Activated CD4-positive, alpha-beta memory T cell treated with anti-CD3 and anti-CD28 coated beads for 36 hours (primary cell): ENCODE measurements around the gene ANKRD26. TPM values are rescaled to one million over a fixed set of nuclear protein-coding genes. Genes with fewer than 3 reads are reported as not detected.
A peak's percentile ranks its signal among the peaks of the same experiment; 100 is the strongest.

ENCODE experiments used
- CTCF ChIA-PET: fragments of 350-600 bp; sonication (Branson Sonifier 250); formaldehyde crosslinking; loops from one replicate; lab custom pipeline; 2021; ENCODE audit warnings: antibody characterized with exemption, inconsistent platforms; lab: Charles Lee
- POLR2A ChIA-PET: fragments of 350-600 bp; sonication (Branson Sonifier 250); formaldehyde crosslinking; loops from one replicate; lab custom pipeline; 2021; ENCODE audit warnings: antibody characterized with exemption; lab: Charles Lee
- DNase-seq: peaks from one replicate; pipeline ENCODE4 v3.0.0-alpha.2; 2020
- H3K27ac Mint-ChIP-seq: one replicate; pipeline ENCODE4 v1.8.0; 2021; ENCODE audit warnings: mixed read lengths
- H3K27me3 Mint-ChIP-seq: one replicate; pipeline ENCODE4 v1.8.0; 2021; ENCODE audit warnings: mixed read lengths
- H3K36me3 Mint-ChIP-seq: one replicate; pipeline ENCODE4 v1.8.0; 2021; ENCODE audit warnings: mixed read lengths
- H3K4me1 Mint-ChIP-seq: one replicate; pipeline ENCODE4 v1.8.0; 2021; ENCODE audit warnings: low read depth, mixed read lengths
- H3K4me3 Mint-ChIP-seq: one replicate; pipeline ENCODE4 v1.8.0; 2021; ENCODE audit warnings: mild to moderate bottlenecking, mixed read lengths
- H3K9me3 Mint-ChIP-seq: one replicate; pipeline ENCODE4 v1.8.0; 2021; ENCODE audit warnings: mixed read lengths
- intact Hi-C: fragments of 100-400 bp; cut with micrococcal nuclease; formaldehyde crosslinking; loops from one replicate; pipeline ENCODE4 v1.15.1; 2023
- total RNA-seq, 2 experiments: library from RNA; stranded (reverse); gene quantifications; one replicate each; pipeline ENCODE4 v1.2.3, GENCODE V29; 2021

ANKRD26 gene
- 1 to 10 TPM; 6.7 to 7.1 TPM for total RNA-seq

DNA sequence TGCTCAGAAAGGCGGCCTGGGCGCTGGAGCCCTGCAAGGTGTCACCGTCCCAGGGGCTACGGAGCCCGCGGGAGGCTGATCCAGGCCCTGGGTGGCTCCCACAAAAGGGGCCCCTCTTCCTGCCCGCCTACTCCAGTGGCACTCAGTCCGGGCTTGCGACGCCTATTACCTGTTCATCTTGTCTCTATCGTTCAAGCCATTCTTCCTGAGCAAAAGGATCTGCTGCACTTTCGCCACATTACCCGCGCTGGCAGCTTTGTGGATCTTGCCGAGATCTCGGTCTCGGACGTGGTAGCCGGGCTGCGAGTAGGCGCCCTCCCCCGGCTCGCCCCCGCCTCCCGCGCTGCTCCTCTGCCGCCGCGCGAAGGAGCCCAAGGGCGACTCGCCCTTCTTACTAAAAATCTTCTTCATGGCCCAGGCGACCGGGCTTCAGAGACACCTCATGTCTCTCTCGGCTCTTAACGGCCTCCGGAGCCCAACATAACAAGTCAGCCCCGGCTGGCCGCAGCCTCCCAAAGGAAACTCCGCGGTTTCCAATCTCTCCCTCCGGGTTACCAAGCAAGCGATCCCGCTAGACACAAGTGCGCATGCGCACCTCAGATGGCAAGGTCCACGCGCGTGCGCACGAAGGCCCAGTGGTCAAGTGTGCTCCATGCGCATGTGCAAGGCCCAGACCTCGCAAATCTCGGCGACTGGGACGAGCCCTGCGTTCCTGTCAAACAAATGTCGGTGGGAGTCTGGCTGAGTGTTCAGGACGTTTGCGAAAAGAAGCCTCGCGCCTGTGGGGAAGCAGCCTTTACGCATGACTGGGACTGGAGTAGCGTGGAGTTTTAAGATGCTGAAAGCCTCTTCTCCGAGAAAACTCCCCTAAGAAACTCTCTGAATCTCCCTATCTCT lies at the start of gene ANKRD26:
TSS of gene ANKRD26 (minus strand) at position 579 of the 897 bp plus-strand sequence. CDS start at position 411, 168 bp downstream.
- Mint-ChIP-seq H3K27me3 (peaks cover 2% of the 10 kb centered on the region), H3K4me1 (peaks cover 40% of the 10 kb centered on the region), H3K4me3 (peak within 1 kb of the TSS; percentile 85), H3K27ac (peak within 1 kb of the TSS; percentile 95), H3K36me3 (peaks cover 3% of the 10 kb centered on the region), H3K9me3 (peaks cover 2% of the 10 kb centered on the region)
- ChIA-PET CTCF (interaction anchor here (1.6 kb wide), 1 partner anchor 54 kb away, joined by 4 read pairs; the partner anchor contains the start of gene YME1L1), POLR2A (interaction anchor here (1.2 to 3.6 kb wide), 3 partner anchors 28 to 142 kb away, joined by 4 to 27 read pairs (median 4); partner anchors contain the start of genes MASTL and YME1L1)
- peak; percentile 97 for DNase-seq
- intact Hi-C loops, result loop anchor here (1.0 to 10.0 kb wide), 5 partner anchors 131 to 655 kb away; partner anchors contain the start of genes ABI1 and ACBD5

DNA sequence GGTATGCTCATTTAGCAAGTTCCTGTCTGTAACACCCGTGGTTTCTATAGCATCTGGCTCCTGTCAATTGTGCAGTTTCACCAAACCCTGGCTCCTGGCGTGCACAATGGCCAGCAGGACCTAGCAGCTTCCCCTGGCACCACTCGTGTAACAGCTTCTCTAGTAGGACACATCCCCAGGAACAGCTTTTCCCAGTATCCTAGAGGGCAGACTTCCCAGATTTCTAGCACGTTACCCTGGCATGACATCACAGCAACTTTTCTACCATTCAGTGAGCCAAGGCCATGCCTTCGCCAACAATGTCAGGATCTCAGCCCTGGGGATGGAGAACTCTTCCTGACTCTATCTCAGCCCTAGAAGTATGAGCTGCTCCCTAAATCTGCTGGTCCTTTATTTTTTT lies 47.4 kb upstream of the ANKRD26 start:
- Mint-ChIP-seq H3K9me3 (no peaks in the 10 kb centered on the region), H3K4me1 (peaks cover 34% of the 10 kb centered on the region), H3K27ac (no peak overlapping the region), H3K36me3 (peaks cover 42% of the 10 kb centered on the region), H3K4me3 (no peak overlapping the region), H3K27me3 (no peaks in the 10 kb centered on the region)
- POLR2A ChIA-PET, result interaction anchor here (2.1 kb wide), 1 partner anchor 8 kb away, joined by 11 read pairs; the partner anchor contains the start of gene MASTL
- CTCF ChIA-PET, result interaction anchor here (1.8 kb wide), 1 partner anchor 76 kb away, joined by 7 read pairs; no protein-coding TSS in a partner anchor
- DNase-seq, result no peak
- intact Hi-C loops, result no loop called here

DNA sequence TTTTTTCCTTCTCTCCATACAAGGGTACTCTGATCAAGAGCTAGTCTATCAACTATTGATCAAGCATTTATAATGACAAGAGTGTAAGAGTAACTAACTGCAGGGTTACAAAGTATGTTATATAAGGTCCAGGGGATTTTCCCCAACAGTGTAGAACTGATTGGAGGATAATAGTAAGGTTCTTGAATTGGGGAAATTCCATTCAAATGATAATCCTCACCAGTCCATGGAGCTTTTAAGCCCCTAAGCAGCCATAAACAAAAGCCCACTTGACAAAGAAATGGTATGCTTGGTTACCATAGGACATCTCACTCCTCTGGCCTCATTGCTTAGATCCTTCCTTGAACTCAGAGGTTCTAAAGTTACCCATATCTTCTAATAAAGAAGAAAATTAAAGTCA lies 45.6 kb upstream of the ANKRD26 start:
- peaks cover 20% of the 10 kb centered on the region for H3K4me1 Mint-ChIP-seq
- intact Hi-C loops, result no loop called here
- POLR2A ChIA-PET, result interaction anchor here (2.1 kb wide), 1 partner anchor 10 kb away, joined by 11 read pairs; the partner anchor contains the start of gene MASTL
- no peaks in the 10 kb centered on the region for H3K27me3 Mint-ChIP-seq
- no peaks in the 10 kb centered on the region for H3K9me3 Mint-ChIP-seq
- no peak overlapping the region for H3K4me3 Mint-ChIP-seq
- no peak overlapping the region for H3K27ac Mint-ChIP-seq
- no peak for DNase-seq
- peaks cover 41% of the 10 kb centered on the region for H3K36me3 Mint-ChIP-seq
- CTCF ChIA-PET, result interaction anchor here (1.8 kb wide), 1 partner anchor 78 kb away, joined by 7 read pairs; no protein-coding TSS in a partner anchor

DNA sequence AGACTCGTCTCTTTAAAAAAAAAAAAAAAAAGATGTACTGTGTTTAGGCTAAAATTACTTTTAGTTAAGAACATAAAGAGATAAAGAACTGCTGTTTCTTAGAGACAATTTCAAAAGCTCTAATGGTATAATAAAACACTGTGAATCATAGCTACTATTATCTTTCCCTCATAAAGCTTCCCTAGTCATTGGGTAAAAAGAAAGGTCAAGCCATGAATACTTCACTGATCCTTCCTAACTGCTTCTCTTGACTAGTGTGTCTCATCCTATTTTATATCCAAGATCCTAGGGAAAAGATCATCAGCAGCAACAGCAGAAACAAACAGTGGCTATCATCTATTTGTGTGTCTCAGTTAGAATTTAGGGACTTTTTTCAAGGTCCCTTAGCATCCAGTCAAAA lies 43.4 kb upstream of the ANKRD26 start:
- DNase-seq, result no peak
- Mint-ChIP-seq H3K27me3 (no peaks in the 10 kb centered on the region), H3K4me1 (peaks cover 9% of the 10 kb centered on the region), H3K36me3 (peaks cover 39% of the 10 kb centered on the region), H3K4me3 (no peak overlapping the region), H3K27ac (no peak overlapping the region), H3K9me3 (no peaks in the 10 kb centered on the region)
- intact Hi-C loops, result no loop called here
- CTCF ChIA-PET, result interaction anchor here (0.6 kb wide), 1 partner anchor 390 kb away, joined by 3 read pairs; no protein-coding TSS in a partner anchor
- POLR2A ChIA-PET, result no interaction called here

DNA sequence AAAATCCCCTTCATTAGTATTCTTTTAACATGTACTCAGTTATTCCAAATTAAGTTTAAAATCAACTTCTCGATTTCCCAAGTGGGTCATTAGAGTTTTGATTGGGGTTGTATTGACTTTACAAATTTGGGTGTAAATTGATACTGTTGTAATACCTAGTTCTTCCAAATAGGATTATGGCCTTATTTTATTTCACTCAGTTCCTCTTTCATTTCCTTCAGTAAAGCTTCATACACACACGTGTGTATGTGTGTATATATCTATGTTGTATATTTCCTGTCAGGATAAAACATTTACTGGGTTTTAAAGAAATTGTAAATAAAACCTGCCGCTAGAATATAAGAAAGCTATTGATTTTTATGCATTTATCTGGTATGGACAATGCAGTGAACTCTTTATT lies 38.0 kb upstream of the ANKRD26 start:
- POLR2A ChIA-PET, result no interaction called here
- CTCF ChIA-PET, result no interaction called here
- H3K27ac Mint-ChIP-seq, result no peak overlapping the region

DNA sequence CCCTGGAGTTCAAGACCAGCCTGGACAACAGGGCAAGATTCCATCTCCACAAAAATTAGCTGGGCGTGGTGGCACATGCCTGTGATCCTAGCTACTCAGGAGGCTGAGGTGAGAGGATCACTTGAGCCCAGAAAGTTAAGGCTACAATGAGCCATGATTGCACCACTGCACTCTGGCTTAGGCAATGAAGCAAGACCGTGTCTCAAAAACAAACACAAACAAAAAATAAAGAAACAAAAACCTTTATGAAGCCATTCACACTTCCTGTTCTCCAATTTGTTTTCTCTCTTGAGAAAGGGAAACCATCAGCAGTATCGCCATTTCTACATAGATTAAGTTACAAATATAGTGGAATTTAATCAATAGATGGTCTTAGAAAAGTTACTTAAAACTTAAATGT lies 34.1 kb upstream of the ANKRD26 start:
- Mint-ChIP-seq H3K27me3 (no peaks in the 10 kb centered on the region), H3K27ac (no peak overlapping the region), H3K9me3 (no peaks in the 10 kb centered on the region), H3K4me1 (peaks cover 3% of the 10 kb centered on the region), H3K36me3 (peaks cover 29% of the 10 kb centered on the region), H3K4me3 (no peak overlapping the region)
- POLR2A ChIA-PET, result no interaction called here
- CTCF ChIA-PET, result no interaction called here
- DNase-seq, result no peak
- intact Hi-C loops, result no loop called here

More for the DNA sequence above, 38.0 kb upstream of the ANKRD26 start:
- H3K36me3 Mint-ChIP-seq, result peaks cover 20% of the 10 kb centered on the region
- DNase-seq, result no peak
- H3K4me1 Mint-ChIP-seq, result no peaks in the 10 kb centered on the region
- H3K9me3 Mint-ChIP-seq, result no peaks in the 10 kb centered on the region
- intact Hi-C loops, result no loop called here
- H3K4me3 Mint-ChIP-seq, result no peak overlapping the region
- no peaks in the 10 kb centered on the region for H3K27me3 Mint-ChIP-seq

DNA sequence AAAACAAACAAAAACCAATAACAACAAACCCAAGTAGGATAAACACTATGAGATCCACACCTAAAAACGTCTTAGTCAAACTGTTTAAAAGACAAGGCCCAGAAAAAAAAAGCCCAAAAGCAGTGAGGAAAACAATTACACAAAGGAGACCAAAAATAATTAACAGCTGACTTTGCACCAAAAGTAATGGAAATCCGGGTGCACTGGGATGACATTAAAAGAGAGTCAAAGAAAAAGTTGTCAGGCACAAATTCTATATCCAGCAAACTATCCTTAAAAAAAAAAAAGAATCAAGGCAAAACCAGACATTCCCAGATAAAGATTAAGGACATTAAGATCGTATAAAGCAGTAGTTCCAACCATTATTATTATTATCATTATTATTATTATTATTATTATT lies 7.9 kb upstream of the ANKRD26 start:
- no peak for DNase-seq
- ChIA-PET POLR2A (no interaction called here), CTCF (interaction anchor here (0.6 to 0.9 kb wide), 2 partner anchors 68 to 116 kb away, joined by 3 read pairs; no protein-coding TSS in a partner anchor)
- no peak overlapping the region for H3K27ac Mint-ChIP-seq
- peaks cover 12% of the 10 kb centered on the region for H3K9me3 Mint-ChIP-seq
- no peaks in the 10 kb centered on the region for H3K27me3 Mint-ChIP-seq
- H3K4me3 Mint-ChIP-seq, result no peak overlapping the region
- intact Hi-C loops, result loop anchor here (10.0 kb wide), 1 partner anchor 663 kb away; no protein-coding TSS in a partner anchor
- H3K36me3 Mint-ChIP-seq, result peaks cover 38% of the 10 kb centered on the region
- H3K4me1 Mint-ChIP-seq, result peaks cover 13% of the 10 kb centered on the region

DNA sequence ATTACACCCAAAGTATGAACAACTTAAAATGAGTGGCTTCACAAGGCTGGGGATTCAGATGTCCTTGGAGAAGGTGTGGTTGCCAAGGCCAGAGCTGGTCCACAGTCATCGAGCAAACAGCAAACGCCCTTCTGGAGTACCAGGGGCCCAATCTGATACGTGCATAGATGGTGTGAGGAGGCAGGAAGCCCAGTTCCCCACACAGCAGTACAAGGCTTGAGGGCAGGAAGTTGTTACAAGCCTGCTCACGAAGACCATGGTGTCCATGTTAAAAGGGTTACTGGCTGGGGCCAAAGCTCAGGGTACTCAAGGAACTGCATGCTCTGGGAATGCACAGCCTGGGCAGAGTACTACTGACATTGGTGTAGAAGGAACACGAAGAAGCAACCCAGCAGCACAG lies 4.6 kb upstream of the ANKRD26 start:
- Mint-ChIP-seq H3K36me3 (peaks cover 25% of the 10 kb centered on the region), H3K27ac (peak overlapping the region; percentile 40), H3K27me3 (peaks cover 2% of the 10 kb centered on the region), H3K4me3 (no peak overlapping the region), H3K9me3 (peaks cover 14% of the 10 kb centered on the region), H3K4me1 (peaks cover 40% of the 10 kb centered on the region)
- DNase-seq, result peak; percentile 35
- intact Hi-C loops, result loop anchor here (5.0 to 10.0 kb wide), 2 partner anchors 368 to 660 kb away; no protein-coding TSS in a partner anchor
- ChIA-PET POLR2A (no interaction called here), CTCF (no interaction called here)

DNA sequence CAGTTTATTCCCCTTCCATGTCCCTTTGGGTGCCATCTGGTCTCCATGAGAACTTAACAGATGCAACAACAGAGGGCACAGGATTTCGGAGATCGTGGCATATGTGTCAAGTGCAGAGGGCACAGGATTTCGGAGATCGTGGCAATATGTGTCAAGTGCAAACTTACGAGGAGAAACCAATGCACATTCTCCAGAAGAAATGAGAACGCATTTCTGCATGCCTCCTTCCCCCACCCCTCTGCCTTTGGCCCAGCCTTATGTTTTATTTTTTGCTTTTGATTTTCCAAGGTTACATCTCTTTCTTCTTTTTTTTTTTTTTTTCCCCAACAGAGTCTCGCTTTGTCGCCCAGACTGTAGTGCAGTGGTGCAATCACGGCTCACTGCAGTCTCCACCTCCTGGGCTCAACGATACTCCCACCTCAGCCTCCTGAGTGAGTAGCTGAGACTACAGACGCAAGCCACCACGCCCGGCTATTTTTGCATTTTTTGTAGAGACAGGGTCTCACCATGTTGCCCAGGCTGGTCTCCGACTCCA lies 586 bp upstream of the ANKRD26 start:
- Mint-ChIP-seq H3K4me1 (peaks cover 44% of the 10 kb centered on the region), H3K27ac (peak overlapping the region; percentile 95), H3K27me3 (peaks cover 2% of the 10 kb centered on the region), H3K9me3 (peaks cover 3% of the 10 kb centered on the region), H3K36me3 (peaks cover 7% of the 10 kb centered on the region), H3K4me3 (peak overlapping the region; percentile 85)
- intact Hi-C loops, result loop anchor here (1.0 to 10.0 kb wide), 6 partner anchors 54 to 656 kb away; partner anchors contain the start of genes ABI1, ACBD5 and MASTL
- DNase-seq, result peak; percentile 55
- CTCF ChIA-PET, result interaction anchor here (0.6 to 1.6 kb wide), 3 partner anchors 53 to 454 kb away, joined by 4 to 6 read pairs (median 4); partner anchors contain the start of gene YME1L1
- POLR2A ChIA-PET, result interaction anchor here (1.1 to 3.6 kb wide), 3 partner anchors 54 to 141 kb away, joined by 4 to 27 read pairs (median 6); partner anchors contain the start of genes MASTL and YME1L1

DNA sequence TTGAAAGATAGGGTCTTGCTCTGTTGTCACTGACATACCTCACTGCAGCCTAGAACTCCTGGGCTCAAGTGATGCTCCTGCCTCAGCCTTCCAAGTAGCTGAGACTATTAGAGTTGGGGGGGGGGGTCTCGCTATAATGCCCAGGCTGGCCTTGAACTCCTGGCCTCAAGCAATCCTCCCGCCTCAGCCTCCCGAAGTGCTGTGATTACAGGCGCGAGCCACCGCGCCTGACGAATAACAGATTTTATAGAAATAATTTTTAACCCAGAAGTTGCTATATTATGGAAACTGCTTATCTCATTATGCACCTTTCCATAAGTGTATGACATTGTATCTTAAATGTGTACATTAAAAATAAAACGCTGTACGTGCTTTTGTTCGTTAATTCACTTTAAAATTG lies 846 bp downstream of the ANKRD26 start:
- CTCF ChIA-PET, result interaction anchor here (0.6 kb wide), 1 partner anchor 414 kb away, joined by 3 read pairs; no protein-coding TSS in a partner anchor
- POLR2A ChIA-PET, result interaction anchor here (1.3 to 3.6 kb wide), 2 partner anchors 29 to 55 kb away, joined by 4 to 27 read pairs; partner anchors contain the start of genes MASTL and YME1L1

DNA sequence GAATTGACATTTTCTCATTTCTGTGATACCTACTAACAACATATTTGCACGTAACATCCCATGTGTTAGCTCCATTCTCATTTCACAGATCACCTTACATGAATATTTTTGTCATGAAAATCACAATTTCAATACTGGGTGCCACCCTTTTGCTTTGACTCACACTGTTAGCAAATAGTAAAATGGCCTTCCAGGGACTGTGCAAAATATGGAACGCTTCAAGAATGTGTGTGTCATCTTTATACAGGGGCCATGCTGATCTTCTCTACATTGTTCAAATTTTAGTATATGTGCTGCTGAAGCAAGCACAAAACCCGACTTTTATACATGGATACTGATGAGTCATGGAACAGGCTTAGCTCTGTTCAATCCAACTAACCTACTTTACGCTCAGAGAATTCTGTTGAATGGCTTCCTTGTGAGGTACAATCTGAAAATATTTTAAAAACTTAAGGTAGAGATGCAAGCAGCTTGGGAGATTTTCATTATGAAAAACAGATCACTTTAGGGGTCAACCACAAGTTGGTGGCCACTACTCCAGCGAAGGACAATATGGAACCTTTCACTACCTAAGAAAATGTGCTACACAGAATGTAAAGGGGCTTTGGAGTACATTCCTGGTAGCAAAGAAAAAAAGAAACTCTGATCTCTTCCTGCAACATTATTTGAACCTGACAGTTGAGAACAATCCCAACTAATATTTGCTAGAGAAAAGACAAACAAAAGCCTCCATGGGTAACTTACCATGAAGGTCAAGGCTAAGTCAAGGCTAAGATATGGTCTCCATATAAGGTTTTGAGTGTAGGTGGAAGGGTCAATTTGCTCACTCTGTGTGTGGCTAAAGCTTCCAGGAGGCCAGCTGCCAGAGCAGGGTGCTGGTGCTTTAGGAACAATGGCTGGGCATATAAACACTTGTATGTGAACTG lies 11.9 kb downstream of the ANKRD26 start:
- POLR2A ChIA-PET, result no interaction called here

More for the DNA sequence above, 846 bp downstream of the ANKRD26 start:
- intact Hi-C loops, result no loop called here
- Mint-ChIP-seq H3K4me1 (peaks cover 35% of the 10 kb centered on the region), H3K27me3 (peaks cover 2% of the 10 kb centered on the region), H3K36me3 (peaks cover 3% of the 10 kb centered on the region), H3K27ac (peak overlapping the region; percentile 95), H3K9me3 (peaks cover 2% of the 10 kb centered on the region), H3K4me3 (peak overlapping the region; percentile 85)
- DNase-seq, result no peak

More for the DNA sequence above, 11.9 kb downstream of the ANKRD26 start:
- Mint-ChIP-seq H3K4me3 (no peak overlapping the region), H3K4me1 (no peaks in the 10 kb centered on the region), H3K27ac (no peak overlapping the region), H3K9me3 (no peaks in the 10 kb centered on the region), H3K27me3 (no peaks in the 10 kb centered on the region), H3K36me3 (peaks cover 10% of the 10 kb centered on the region)
- CTCF ChIA-PET, result no interaction called here
- DNase-seq, result no peak
- intact Hi-C loops, result no loop called here
